ENCODE data around the gene CRIP2. TPM values are rescaled to one million over a fixed set of nuclear protein-coding genes. Genes with fewer than 3 reads are reported as not detected.
A peak's percentile ranks its signal among the peaks of the same experiment; 100 is the strongest.

CRIP2 gene
- total RNA-seq, 1 donor from 2014 or later = 247 TPM

DNA sequence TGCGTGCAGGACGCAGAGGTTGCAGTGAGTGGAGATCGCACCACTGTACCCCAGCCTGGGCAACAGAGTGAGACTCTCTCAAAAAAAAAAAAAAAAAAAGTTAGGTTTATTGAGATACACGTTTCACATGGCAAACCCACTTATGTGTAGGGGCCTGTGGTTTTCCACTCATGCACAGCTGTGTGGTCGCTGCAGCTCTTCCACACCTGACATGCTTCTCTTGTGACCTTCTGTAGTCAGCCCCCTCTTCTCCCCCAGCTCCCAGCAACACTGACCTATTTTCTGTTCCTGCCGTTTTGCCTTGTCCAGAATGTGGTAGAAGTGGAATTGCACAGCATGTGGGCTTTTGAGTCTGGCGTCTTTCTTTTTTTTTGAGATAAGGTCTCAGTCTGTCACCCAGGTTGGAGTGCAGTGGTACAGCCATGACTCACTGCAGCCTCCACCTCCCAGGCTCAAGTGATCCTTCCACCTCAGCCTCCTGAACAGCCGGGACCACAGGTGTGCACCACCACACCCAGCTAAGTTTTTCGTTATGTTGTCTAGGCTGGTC is 46.6 kb upstream of the CRIP2 start:
- TF ChIP-seq, protein P1, sequence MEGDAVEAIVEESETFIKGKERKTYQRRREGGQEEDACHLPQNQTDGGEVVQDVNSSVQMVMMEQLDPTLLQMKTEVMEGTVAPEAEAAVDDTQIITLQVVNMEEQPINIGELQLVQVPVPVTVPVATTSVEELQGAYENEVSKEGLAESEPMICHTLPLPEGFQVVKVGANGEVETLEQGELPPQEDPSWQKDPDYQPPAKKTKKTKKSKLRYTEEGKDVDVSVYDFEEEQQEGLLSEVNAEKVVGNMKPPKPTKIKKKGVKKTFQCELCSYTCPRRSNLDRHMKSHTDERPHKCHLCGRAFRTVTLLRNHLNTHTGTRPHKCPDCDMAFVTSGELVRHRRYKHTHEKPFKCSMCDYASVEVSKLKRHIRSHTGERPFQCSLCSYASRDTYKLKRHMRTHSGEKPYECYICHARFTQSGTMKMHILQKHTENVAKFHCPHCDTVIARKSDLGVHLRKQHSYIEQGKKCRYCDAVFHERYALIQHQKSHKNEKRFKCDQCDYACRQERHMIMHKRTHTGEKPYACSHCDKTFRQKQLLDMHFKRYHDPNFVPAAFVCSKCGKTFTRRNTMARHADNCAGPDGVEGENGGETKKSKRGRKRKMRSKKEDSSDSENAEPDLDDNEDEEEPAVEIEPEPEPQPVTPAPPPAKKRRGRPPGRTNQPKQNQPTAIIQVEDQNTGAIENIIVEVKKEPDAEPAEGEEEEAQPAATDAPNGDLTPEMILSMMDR (IDR thresholded peaks at IDR 0.05) = no peak
- DNase-seq (ENCODE audit: low spot score) = no peak
- no peak overlapping the region for H3K4me3 Mint-ChIP-seq (ENCODE audit: unreplicated experiment)
- H3K4me1 Mint-ChIP-seq (ENCODE audit: low read depth) = peaks cover 14% of the 10 kb centered on the region
- H3K9me3 Mint-ChIP-seq (ENCODE audit: low read depth) = peaks cover 3% of the 10 kb centered on the region
- no peaks in the 10 kb centered on the region for H3K27me3 Mint-ChIP-seq (ENCODE audit: low read depth)
- no peak overlapping the region for H3K27ac Mint-ChIP-seq (ENCODE audit: unreplicated experiment)
- peaks cover 13% of the 10 kb centered on the region for H3K36me3 Mint-ChIP-seq (ENCODE audit: low read depth)

DNA sequence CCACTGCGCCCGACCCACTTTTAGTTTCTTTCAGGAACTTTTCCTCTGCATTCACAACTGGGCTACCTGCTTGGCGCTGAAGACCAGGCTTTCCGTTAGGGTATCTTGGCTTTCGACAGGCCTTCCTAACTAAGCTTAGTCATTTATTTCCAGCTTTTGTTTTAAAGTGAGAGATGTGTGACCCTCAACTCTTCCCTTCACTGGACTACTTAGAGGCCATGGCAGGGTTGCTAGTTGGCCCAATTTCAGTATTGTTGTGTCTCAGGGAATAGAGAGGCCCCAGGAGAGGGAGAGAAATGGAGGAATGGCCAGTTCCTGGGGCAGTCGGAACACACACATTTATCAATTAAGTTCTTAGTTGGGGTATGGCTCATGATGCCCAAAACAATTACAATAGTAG is 44.6 kb upstream of the CRIP2 start:
- TF ChIP-seq, protein P1 (IDR thresholded peaks at IDR 0.05) = no peak
- peak overlapping the region; percentile 39 for H3K27ac Mint-ChIP-seq (ENCODE audit: unreplicated experiment)
- H3K9me3 Mint-ChIP-seq (ENCODE audit: low read depth) = peaks cover 6% of the 10 kb centered on the region
- peaks cover 18% of the 10 kb centered on the region for H3K4me1 Mint-ChIP-seq (ENCODE audit: low read depth)
- H3K4me3 Mint-ChIP-seq (ENCODE audit: unreplicated experiment) = no peak overlapping the region
- no peaks in the 10 kb centered on the region for H3K27me3 Mint-ChIP-seq (ENCODE audit: low read depth)
- H3K36me3 Mint-ChIP-seq (ENCODE audit: low read depth) = peaks cover 13% of the 10 kb centered on the region
- DNase-seq (ENCODE audit: low spot score) = no peak

DNA sequence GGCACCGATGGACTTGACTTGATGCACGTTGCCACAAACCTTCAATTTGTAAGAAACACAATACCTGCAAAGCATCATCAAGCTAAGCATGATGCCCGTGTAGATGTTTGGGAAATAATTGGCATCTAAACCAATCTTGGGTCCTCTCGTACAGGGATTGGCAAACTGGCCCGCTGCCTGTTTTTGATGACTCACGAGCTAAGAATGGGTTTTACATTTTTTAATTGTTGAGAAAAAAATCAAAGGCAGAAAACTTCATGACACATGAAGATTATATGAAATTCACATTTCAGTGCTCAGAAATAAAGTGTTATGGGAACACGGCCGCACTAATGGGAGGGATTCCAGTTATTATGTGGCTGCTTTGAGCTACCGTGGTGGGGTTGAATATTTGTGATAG is 44.1 kb upstream of the CRIP2 start:
- Mint-ChIP-seq H3K27ac (ENCODE audit: unreplicated experiment) (peak overlapping the region; percentile 81), H3K27me3 (ENCODE audit: low read depth) (no peaks in the 10 kb centered on the region), H3K4me1 (ENCODE audit: low read depth) (peaks cover 20% of the 10 kb centered on the region), H3K36me3 (ENCODE audit: low read depth) (peaks cover 13% of the 10 kb centered on the region), H3K9me3 (ENCODE audit: low read depth) (peaks cover 10% of the 10 kb centered on the region), H3K4me3 (ENCODE audit: unreplicated experiment) (no peak overlapping the region)
- TF ChIP-seq, protein P1 (IDR thresholded peaks at IDR 0.05) = no peak
- no peak for DNase-seq (ENCODE audit: low spot score)

DNA sequence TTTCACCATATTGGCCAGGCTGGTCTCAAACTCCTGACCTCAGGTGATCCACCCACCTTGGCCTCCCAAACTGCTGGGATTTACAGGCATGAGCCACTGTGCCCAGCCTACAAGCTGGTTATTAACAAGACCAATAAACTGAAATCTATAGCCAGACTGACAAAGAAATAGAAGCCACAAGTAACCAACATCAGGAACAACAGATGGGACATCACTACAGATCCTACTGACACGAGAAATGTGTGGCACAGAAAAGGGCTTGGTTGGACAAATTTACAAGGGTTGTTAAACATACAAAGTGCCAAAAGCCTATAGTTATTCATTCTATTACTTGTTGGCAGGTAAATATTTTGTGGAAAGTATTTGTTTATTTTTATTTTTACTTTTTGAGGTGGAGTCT is 43.4 kb upstream of the CRIP2 start:
- H3K9me3 Mint-ChIP-seq (ENCODE audit: low read depth) = peaks cover 12% of the 10 kb centered on the region
- DNase-seq (ENCODE audit: low spot score) = no peak
- H3K36me3 Mint-ChIP-seq (ENCODE audit: low read depth) = peaks cover 12% of the 10 kb centered on the region
- no peak overlapping the region for H3K4me3 Mint-ChIP-seq (ENCODE audit: unreplicated experiment)
- H3K27ac Mint-ChIP-seq (ENCODE audit: unreplicated experiment) = peak overlapping the region; percentile 81
- H3K27me3 Mint-ChIP-seq (ENCODE audit: low read depth) = no peaks in the 10 kb centered on the region
- H3K4me1 Mint-ChIP-seq (ENCODE audit: low read depth) = peaks cover 27% of the 10 kb centered on the region
- TF ChIP-seq, protein P1 (IDR thresholded peaks at IDR 0.05) = no peak

DNA sequence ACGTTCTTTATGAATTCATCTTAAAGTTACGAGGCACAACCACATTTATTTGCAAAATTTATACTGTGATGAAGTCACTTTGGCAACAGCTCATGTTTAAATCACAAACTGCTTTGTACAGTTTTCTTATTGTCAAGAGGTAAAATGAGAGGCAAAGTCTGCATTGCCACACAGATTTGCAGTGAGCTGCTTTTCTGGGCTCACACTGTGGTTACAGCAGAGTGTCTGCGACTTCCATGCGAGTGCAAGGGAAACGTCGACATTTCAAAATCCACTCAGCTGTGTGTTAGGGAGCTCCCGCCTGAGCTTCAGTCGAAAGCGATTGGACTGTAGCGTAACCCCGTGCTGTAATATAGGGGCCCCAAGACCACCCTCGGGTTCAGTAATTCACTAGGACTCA is 42.0 kb upstream of the CRIP2 start:
- TF ChIP-seq, protein P1 (IDR thresholded peaks at IDR 0.05) = no peak
- peaks cover 9% of the 10 kb centered on the region for H3K36me3 Mint-ChIP-seq (ENCODE audit: low read depth)
- no peaks in the 10 kb centered on the region for H3K27me3 Mint-ChIP-seq (ENCODE audit: low read depth)
- peaks cover 30% of the 10 kb centered on the region for H3K4me1 Mint-ChIP-seq (ENCODE audit: low read depth)
- no peak overlapping the region for H3K4me3 Mint-ChIP-seq (ENCODE audit: unreplicated experiment)
- no peak for DNase-seq (ENCODE audit: low spot score)
- H3K27ac Mint-ChIP-seq (ENCODE audit: unreplicated experiment) = no peak overlapping the region
- H3K9me3 Mint-ChIP-seq (ENCODE audit: low read depth) = peaks cover 12% of the 10 kb centered on the region

All from chondrocyte (in vitro differentiated cells).